GM12878 (cell line): ENCODE results near the gene FKBP6.
"Not testable (repeated sequence)": the region's sequence is repeated elsewhere in the genome, so short reads cannot be mapped to it uniquely, and the experiment has no call there.

Experiments used
- CTCF ChIP-seq, 3 experiments: IDR thresholded peaks in 2 of 3; conservative IDR thresholded peaks in 1 of 3; 2 replicates each; pipeline ENCODE4 v1.5.1; 2011; ENCODE audit warnings: low read depth in 3 of 3, low read length in 3 of 3, mild to moderate bottlenecking in 3 of 3, control low read depth in 2 of 3, moderate library complexity in 2 of 3, inconsistent platforms in 1 of 3, mixed read lengths in 1 of 3; ENCODE audit not compliant: control insufficient read depth in 2 of 3, insufficient read depth in 1 of 3; ENCODE audit errors: extremely low read depth in 1 of 3
- EP300 ChIP-seq, 2 experiments: fragments of 150-350 bp in 1 of 2; IDR thresholded peaks; 2 replicates each; pipeline ENCODE4 v1.6.1; 2011 to 2012; ENCODE audit warnings: low read depth in 2 of 2, low read length in 2 of 2, borderline replicate concordance in 1 of 2, improper control_type of control experiment in 1 of 2, inconsistent platforms in 1 of 2; ENCODE audit not compliant: control insufficient read depth in 1 of 2
- KAT2A ChIP-seq: conservative IDR thresholded peaks from 2 replicates; pipeline ENCODE4 v1.6.1; 2011; ENCODE audit warnings: low read depth, low read length; ENCODE audit not compliant: control insufficient read depth
- PBX3 ChIP-seq: IDR thresholded peaks from 2 replicates; pipeline ENCODE4 v1.6.1; 2011; ENCODE audit warnings: mild to moderate bottlenecking, low read depth, low read length, moderate library complexity; ENCODE audit not compliant: insufficient replicate concordance
- POLR2A ChIP-seq: IDR thresholded peaks from 2 replicates; pipeline ENCODE4 v1.6.1; 2011; ENCODE audit warnings: low read depth, mild to moderate bottlenecking, low read length
- RAD21 ChIP-seq: IDR thresholded peaks from 2 replicates; pipeline ENCODE4 v1.6.1; 2011; ENCODE audit warnings: mild to moderate bottlenecking, low read depth, low read length, moderate library complexity; ENCODE audit not compliant: insufficient read depth
- SIN3A ChIP-seq: IDR thresholded peaks from 2 replicates; pipeline ENCODE4 v1.6.1; 2012; ENCODE audit warnings: low read depth, low read length, improper control_type of control experiment
- SUZ12 ChIP-seq: fragments of 200-600 bp; sonication (generic); IDR thresholded peaks from one replicate; pipeline ENCODE4 v1.6.1; 2018; ENCODE audit warnings: antibody characterized with exemption, mild to moderate bottlenecking; ENCODE audit not compliant: unreplicated experiment
- TF ChIP-seq, protein P1 (sequence below): fragments of 450-650 bp; IDR thresholded peaks from 2 replicates; pipeline ENCODE4 v1.6.1; 2016; ENCODE audit warnings: mild to moderate bottlenecking
- TF ChIP-seq, protein P2 (sequence below): fragments of 450-650 bp; IDR thresholded peaks from 2 replicates; pipeline ENCODE4 v1.6.1; 2018; ENCODE audit warnings: mild to moderate bottlenecking, low read depth, moderate library complexity; ENCODE audit not compliant: partially characterized antibody
- TF ChIP-seq, protein P3 (sequence below): fragments of 450-650 bp; IDR thresholded peaks from 2 replicates; pipeline ENCODE4 v1.6.1; 2016; ENCODE audit warnings: mild to moderate bottlenecking, moderate library complexity, borderline replicate concordance

- TF ChIP-seq, protein P1, sequence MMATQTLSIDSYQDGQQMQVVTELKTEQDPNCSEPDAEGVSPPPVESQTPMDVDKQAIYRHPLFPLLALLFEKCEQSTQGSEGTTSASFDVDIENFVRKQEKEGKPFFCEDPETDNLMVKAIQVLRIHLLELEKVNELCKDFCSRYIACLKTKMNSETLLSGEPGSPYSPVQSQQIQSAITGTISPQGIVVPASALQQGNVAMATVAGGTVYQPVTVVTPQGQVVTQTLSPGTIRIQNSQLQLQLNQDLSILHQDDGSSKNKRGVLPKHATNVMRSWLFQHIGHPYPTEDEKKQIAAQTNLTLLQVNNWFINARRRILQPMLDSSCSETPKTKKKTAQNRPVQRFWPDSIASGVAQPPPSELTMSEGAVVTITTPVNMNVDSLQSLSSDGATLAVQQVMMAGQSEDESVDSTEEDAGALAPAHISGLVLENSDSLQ = not testable (repeated sequence)
- not testable (repeated sequence) for TF ChIP-seq CTCF (IDR thresholded peaks at IDR 0.05 in 2 of 3, conservative IDR thresholded peaks at IDR 0.05 in 1 of 3; ENCODE audit: control insufficient read depth in 2 of 3, extremely low read depth in 1 of 3, insufficient read depth in 1 of 3, low read depth in 3 of 3, low read length in 3 of 3); SUZ12; POLR2A; KAT2A; RAD21; PBX3; SIN3A; EP300 (IDR thresholded peaks at IDR 0.05; ENCODE audit: borderline replicate concordance in 1 of 2, control insufficient read depth in 1 of 2, low read depth in 2 of 2, low read length in 2 of 2)
- TF ChIP-seq, protein P2, sequence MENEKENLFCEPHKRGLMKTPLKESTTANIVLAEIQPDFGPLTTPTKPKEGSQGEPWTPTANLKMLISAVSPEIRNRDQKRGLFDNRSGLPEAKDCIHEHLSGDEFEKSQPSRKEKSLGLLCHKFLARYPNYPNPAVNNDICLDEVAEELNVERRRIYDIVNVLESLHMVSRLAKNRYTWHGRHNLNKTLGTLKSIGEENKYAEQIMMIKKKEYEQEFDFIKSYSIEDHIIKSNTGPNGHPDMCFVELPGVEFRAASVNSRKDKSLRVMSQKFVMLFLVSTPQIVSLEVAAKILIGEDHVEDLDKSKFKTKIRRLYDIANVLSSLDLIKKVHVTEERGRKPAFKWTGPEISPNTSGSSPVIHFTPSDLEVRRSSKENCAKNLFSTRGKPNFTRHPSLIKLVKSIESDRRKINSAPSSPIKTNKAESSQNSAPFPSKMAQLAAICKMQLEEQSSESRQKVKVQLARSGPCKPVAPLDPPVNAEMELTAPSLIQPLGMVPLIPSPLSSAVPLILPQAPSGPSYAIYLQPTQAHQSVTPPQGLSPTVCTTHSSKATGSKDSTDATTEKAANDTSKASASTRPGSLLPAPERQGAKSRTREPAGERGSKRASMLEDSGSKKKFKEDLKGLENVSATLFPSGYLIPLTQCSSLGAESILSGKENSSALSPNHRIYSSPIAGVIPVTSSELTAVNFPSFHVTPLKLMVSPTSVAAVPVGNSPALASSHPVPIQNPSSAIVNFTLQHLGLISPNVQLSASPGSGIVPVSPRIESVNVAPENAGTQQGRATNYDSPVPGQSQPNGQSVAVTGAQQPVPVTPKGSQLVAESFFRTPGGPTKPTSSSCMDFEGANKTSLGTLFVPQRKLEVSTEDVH = not testable (repeated sequence)
- TF ChIP-seq, protein P3, sequence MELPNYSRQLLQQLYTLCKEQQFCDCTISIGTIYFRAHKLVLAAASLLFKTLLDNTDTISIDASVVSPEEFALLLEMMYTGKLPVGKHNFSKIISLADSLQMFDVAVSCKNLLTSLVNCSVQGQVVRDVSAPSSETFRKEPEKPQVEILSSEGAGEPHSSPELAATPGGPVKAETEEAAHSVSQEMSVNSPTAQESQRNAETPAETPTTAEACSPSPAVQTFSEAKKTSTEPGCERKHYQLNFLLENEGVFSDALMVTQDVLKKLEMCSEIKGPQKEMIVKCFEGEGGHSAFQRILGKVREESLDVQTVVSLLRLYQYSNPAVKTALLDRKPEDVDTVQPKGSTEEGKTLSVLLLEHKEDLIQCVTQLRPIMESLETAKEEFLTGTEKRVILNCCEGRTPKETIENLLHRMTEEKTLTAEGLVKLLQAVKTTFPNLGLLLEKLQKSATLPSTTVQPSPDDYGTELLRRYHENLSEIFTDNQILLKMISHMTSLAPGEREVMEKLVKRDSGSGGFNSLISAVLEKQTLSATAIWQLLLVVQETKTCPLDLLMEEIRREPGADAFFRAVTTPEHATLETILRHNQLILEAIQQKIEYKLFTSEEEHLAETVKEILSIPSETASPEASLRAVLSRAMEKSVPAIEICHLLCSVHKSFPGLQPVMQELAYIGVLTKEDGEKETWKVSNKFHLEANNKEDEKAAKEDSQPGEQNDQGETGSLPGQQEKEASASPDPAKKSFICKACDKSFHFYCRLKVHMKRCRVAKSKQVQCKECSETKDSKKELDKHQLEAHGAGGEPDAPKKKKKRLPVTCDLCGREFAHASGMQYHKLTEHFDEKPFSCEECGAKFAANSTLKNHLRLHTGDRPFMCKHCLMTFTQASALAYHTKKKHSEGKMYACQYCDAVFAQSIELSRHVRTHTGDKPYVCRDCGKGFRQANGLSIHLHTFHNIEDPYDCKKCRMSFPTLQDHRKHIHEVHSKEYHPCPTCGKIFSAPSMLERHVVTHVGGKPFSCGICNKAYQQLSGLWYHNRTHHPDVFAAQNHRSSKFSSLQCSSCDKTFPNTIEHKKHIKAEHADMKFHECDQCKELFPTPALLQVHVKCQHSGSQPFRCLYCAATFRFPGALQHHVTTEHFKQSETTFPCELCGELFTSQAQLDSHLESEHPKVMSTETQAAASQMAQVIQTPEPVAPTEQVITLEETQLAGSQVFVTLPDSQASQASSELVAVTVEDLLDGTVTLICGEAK = not testable (repeated sequence)
These were observed 25.1 kb upstream of the FKBP6 start for GRCh38 chr7:73302846-73303245.
